ENCODE data around the gene HDAC7.
"Not testable (repeated sequence)": the region's sequence is repeated elsewhere in the genome, so short reads cannot be mapped to it uniquely, and the experiment has no call there.

Gene HDAC7

GRCh38 chr12:47829584-47829983 lies 9.9 kb upstream of the HDAC7 start:
- no peak for DNase-seq (ENCODE audit: low read depth, low spot score)

GRCh38 chr12:47828976-47829482 lies 9.3 kb upstream of the HDAC7 start:
- no peak for DNase-seq (ENCODE audit: low read depth, low spot score)

GRCh38 chr12:47828008-47828975 lies 8.6 kb upstream of the HDAC7 start:
- DNase-seq (ENCODE audit: low read depth, low spot score), result no peak

GRCh38 chr12:47825173-47825639 lies 5.5 kb upstream of the HDAC7 start:
- DNase-seq (ENCODE audit: low read depth, low spot score), result no peak

- no peak for DNase-seq (ENCODE audit: low read depth, low spot score)
These were observed 4.9 kb upstream of the HDAC7 start for GRCh38 chr12:47824635-47825034.

GRCh38 chr12:47824198-47824597 lies 4.5 kb upstream of the HDAC7 start:
- DNase-seq (ENCODE audit: low read depth, low spot score), result no peak

- DNase-seq (ENCODE audit: low read depth, low spot score), result no peak
These were observed 3.9 kb upstream of the HDAC7 start for GRCh38 chr12:47823422-47824086.

GRCh38 chr12:47822863-47823262 lies 3.2 kb upstream of the HDAC7 start:
- DNase-seq (ENCODE audit: low read depth, low spot score), result no peak

GRCh38 chr12:47822401-47822800 lies 2.7 kb upstream of the HDAC7 start:
- no peak for DNase-seq (ENCODE audit: low read depth, low spot score)

- no peak for DNase-seq (ENCODE audit: low read depth, low spot score)
These were observed 1.6 kb upstream of the HDAC7 start for GRCh38 chr12:47821346-47821706.

- DNase-seq (ENCODE audit: low read depth, low spot score), result no peak
These were observed 1.1 kb upstream of the HDAC7 start for GRCh38 chr12:47820631-47821345.

GRCh38 chr12:47819138-47819895 lies 386 bp downstream of the HDAC7 start:
- no peak for DNase-seq (ENCODE audit: low read depth, low spot score)

GRCh38 chr12:47818467-47819137 lies 1.1 kb downstream of the HDAC7 start:
- DNase-seq (ENCODE audit: low read depth, low spot score), result no peak

GRCh38 chr12:47818007-47818376 lies 1.7 kb downstream of the HDAC7 start:
- DNase-seq (ENCODE audit: low read depth, low spot score), result no peak

- DNase-seq (ENCODE audit: low read depth, low spot score), result no peak
These were observed 2.3 kb downstream of the HDAC7 start for GRCh38 chr12:47817272-47818006.

GRCh38 chr12:47816403-47817271 lies 3.1 kb downstream of the HDAC7 start:
- no peak for DNase-seq (ENCODE audit: low read depth, low spot score)

- DNase-seq (ENCODE audit: low read depth, low spot score), result not testable (repeated sequence)
These were observed 4.3 kb downstream of the HDAC7 start for GRCh38 chr12:47815447-47815846.

GRCh38 chr12:47814539-47815170 lies 5.0 kb downstream of the HDAC7 start:
- DNase-seq (ENCODE audit: low read depth, low spot score), result no peak

Data from iPS DF 19.7 (cell line).